Lower leg skin (tissue), 3 donors: ENCODE data around the gene MGMT.

Experiments used
- POLR2A ChIP-seq, 2 donors: fragments of 450-650 bp; IDR thresholded peaks; one replicate each; pipeline ENCODE4 v1.6.1; 2016 to 2017; ENCODE audit warnings: antibody characterized with exemption in 2 of 2, mild to moderate bottlenecking in 1 of 2, moderate library complexity in 1 of 2
- TF ChIP-seq, protein P1 (sequence below), 3 donors: fragments of 450-650 bp; IDR thresholded peaks; one replicate each; pipeline ENCODE4 v1.5.1; 2016; ENCODE audit warnings: antibody characterized with exemption in 3 of 3, mild to moderate bottlenecking in 3 of 3, moderate library complexity in 2 of 3

DNA sequence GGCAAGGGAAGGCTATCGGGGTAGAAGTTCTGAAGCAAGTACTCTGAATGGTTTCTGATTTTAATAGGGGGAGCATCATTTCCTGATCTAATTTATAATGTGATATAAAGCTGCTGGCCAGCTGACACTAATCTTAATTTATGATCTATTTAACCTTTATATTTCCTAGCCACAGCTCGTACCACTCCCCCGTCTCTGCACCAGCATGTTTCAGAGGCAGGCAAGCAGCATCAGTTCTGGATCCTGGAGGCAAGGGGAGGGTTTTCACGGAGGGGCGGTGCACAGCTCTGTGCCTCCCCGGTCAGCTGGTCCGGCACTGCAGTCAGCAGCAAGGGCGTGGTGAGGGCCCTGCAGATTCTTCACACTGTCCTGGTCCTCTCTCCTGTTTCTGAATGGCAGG is 30.0 kb downstream of the MGMT start:
- TF ChIP-seq, protein P1, sequence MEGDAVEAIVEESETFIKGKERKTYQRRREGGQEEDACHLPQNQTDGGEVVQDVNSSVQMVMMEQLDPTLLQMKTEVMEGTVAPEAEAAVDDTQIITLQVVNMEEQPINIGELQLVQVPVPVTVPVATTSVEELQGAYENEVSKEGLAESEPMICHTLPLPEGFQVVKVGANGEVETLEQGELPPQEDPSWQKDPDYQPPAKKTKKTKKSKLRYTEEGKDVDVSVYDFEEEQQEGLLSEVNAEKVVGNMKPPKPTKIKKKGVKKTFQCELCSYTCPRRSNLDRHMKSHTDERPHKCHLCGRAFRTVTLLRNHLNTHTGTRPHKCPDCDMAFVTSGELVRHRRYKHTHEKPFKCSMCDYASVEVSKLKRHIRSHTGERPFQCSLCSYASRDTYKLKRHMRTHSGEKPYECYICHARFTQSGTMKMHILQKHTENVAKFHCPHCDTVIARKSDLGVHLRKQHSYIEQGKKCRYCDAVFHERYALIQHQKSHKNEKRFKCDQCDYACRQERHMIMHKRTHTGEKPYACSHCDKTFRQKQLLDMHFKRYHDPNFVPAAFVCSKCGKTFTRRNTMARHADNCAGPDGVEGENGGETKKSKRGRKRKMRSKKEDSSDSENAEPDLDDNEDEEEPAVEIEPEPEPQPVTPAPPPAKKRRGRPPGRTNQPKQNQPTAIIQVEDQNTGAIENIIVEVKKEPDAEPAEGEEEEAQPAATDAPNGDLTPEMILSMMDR (IDR thresholded peaks at IDR 0.05): no peak
- TF ChIP-seq POLR2A (IDR thresholded peaks at IDR 0.05): no peak
